Stimulated activated CD4-positive, alpha-beta T cell treated with anti-CD3 and anti-CD28 coated beads, TNF-alpha, amount 100 ng/mL, for 24 hours (primary cell): ENCODE results near the gene SAMD14.
"Not testable (repeated sequence)": the region's sequence is repeated elsewhere in the genome, so short reads cannot be mapped to it uniquely, and the experiment has no call there.

Experiments
- DNase-seq, 3 experiments: peaks; one replicate each; pipeline ENCODE4 v3.0.0-alpha.2; 2020; ENCODE audit warnings: low read depth in 3 of 3

Gene SAMD14

DNA sequence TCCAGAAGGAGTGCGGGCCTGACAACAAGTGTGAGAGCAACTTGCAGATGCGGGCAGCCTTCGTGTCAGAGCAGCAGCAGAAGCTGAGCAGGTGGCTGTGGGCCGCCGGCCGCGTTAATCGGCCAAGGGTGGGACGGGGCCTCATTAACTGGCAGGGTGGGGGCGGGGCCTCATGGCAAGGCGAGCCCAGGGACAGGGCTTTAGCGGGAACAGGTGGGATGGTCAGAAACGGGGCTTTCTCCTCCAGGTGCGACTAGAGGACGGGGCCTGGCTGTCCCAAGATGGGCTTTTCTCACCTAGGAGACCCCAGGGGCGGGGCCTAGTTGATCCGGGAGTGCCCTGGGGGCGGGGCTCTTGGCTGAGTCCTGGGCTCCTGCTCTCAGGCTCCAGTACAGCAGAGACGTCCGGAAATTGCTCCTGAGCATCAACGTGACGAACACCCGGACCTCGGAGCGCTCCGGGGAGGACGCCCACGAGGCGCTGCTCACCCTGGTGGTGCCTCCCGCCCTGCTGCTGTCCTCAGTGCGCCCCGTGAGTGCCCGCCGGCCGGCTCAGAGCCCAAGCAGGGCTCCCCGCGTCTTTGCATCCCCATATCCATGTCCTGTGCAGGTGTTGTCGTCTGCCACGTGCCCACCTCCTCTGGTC, 53.2 kb downstream of the SAMD14 start:
- DNase-seq, result no peak

DNA sequence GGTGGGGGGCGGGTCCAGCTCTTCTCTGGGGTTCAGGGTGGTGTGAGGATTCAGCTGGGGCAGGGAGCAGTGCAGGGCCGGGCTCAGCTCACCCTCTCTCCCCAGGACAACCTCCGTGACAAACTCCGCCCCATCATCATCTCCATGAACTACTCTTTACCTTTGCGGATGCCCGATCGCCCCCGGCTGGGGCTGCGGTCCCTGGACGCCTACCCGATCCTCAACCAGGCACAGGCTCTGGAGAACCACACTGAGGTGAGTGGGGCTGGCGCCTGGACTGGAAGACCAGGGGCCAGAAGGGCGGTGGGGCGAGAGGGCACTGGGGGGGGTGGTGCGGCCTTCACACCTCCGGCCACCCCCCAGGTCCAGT, 53.8 kb downstream of the SAMD14 start:
- DNase-seq, result no peak

DNA sequence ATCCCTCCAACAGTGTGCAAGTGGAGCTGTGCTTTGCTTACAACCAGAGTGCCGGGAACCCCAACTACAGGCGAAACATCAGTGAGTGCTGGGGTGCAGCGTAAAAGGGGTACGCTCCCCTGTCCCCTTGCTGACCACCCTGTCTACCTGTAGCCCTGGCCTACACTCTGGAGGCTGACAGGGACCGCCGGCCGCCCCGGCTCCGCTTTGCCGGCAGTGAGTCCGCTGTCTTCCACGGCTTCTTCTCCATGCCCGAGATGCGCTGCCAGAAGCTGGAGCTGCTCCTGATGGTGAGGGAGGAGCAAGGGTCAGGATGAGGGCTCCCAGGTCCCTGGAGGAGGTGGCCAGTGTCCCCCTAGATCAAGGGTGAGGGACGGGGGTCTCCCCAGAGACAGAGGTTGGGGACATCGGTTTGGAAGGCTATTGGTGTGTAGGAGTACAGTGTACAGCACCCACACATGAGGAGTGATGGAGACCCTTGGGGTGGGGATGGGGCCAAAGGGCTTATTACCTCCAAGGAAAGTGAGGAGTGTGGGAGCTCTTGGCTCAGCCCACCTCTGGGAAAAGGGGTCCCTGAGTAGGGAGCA, 54.4 kb downstream of the SAMD14 start:
- no peak for DNase-seq

DNA sequence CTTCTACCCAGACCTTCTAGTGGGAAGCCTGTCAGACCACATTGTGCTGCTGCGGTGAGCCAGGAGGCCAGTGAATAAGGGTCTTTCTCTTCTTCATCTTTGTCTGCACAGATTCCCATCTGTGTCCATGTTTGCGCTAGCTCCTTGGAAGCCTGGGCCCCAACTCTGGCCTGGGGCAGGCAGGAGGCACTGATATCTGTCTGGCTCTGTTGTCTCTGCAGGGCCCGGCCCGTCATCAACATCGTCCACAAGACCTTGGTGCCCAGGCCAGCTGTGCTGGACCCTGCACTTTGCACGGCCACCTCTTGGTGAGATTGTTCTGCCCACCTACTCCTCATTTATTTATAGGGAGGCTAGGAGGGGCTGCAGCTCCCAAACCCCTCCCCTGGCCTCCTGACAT, 55.7 kb downstream of the SAMD14 start:
- no peak for DNase-seq

DNA sequence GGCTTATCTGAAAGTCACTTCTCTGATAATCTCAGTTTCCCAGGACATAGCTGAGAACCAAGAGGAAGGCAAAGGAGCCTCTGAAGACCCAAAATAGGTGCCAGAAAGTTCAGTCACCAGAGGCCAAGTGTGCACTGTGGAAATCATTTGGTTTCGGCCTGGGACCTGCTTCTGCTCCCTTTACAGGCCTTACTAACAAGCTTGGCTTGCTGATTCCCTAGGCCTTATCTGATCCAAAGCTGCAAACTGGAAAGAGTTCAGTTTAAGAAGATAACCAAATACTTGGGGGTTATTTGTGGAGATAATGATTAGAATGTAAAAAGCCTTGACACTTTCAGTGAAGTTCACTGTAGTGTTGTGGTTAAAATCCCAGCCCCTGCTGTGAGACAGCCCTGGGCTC, 57.0 kb downstream of the SAMD14 start:
- DNase-seq, result no peak

DNA sequence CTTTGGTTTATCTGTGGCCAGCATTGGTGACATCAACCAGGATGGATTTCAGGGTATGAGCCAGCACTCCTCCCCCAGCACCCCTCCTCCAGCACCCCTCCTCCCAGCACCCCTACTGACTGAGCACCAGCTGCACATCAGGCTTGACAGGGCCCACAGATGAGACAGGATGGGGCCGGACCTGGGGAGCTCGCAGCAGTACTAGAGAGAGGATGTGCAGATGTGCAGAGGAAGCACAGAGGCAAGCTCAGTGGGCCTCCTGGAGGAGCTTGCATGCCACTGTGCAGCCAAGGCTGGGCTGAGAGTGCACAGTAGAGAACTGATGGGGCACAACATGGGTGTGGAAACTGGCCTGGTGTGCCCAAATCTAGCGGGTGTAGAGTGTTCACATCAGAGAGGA, 57.8 kb downstream of the SAMD14 start:
- no peak for DNase-seq

DNA sequence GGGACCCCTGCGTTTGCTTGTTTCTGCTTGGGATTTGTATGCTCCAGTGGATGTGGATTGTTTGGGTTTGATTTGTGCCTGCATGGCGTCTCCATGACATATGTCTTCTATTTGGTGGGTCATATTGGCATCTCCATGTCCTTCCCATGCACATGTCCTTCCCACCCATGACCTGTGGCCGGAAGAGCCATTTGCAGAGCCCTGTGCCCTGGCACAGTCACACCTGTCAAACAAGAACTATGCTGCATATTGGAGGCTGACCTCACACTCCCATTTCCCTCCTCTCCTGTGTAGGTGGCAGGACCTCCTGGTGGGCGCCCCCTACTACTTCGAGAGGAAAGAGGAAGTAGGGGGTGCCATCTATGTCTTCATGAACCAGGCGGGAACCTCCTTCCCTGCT, 58.3 kb downstream of the SAMD14 start:
- DNase-seq, result no peak

DNA sequence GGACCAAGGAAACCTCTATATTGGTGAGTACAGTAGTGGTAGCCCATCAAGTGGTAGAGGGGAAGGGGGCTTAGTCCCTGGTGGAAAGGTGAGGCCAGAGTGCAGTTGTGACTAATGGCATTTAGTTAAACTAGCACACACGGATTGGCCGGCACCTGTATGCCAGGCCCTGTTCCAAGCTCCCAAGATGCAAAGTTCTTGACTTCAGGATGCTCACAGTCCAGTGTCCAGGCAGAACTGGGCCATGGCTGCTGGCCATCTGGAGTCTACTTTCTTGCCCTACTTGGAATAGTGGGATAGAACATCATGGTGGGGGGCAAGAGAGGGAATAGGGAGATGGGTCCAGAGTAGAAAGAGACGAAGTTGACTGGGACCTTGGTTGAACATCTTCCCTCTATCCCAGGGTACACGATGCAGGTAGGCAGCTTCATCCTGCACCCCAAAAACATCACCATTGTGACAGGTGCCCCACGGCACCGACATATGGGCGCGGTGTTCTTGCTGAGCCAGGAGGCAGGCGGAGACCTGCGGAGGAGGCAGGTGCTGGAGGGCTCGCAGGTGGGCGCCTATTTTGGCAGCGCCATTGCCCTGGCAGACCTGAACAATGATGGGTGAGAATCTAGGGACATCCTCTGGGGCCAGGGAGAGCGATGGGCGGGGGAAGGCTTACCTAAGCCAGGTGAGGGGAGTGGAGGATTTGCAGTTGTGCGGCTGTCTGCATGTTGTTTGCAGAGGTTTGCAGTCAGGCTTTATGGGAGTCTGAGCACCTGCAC, 58.9 kb downstream of the SAMD14 start:
- no peak for DNase-seq

DNA sequence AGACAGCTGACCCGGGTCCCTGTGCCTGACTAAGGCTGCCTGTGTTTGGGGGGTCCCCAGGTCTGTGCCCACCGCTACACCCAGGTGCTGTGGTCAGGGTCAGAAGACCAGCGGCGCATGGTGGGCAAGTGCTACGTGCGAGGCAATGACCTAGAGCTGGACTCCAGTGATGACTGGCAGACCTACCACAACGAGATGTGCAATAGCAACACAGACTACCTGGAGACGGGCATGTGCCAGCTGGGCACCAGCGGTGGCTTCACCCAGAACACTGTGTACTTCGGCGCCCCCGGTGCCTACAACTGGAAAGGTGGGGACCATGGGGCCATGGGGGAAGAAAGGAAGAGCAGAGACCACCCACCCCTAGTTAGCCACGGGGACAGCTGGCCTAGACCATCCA, 62.0 kb downstream of the SAMD14 start:
- DNase-seq, result no peak

DNA sequence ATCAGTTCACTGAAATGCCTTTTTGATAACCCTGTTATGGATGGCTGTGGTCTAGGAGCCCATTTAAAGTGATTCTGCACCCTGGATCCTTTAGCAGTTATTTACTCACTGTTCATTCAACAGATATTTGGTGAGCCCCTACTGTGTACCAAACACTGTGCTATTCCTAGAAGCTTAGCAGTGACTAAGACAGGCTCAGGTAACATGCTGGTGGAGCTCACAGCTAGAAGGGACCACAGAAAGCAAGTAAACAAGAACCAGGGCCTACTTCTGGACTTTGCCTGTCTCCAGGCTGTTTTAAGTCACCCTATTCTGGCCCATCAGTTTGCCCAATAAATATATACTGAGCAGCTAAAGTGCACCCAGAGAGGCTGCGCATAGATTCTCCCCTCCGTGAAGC, 63.0 kb downstream of the SAMD14 start:
- DNase-seq, result no peak

DNA sequence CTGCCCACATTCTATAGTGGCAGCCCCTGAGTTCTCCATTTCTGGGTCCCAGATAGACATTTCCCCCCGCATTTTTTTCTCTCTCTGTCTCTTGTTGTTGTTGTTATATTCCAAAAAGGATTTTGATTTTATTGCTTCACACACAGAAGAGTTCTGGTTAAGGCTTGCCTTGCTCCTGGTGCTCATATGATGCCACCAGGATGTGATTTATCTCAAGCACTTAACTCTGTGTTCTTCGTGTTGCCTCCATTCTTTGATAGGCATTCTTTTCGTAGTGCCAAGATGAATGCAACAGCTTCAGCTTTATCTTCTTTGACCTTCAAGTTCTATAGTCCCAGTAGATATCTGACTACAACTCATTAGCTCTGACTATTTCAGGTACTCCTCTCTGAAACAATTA, 64.9 kb downstream of the SAMD14 start:
- no peak for DNase-seq

DNA sequence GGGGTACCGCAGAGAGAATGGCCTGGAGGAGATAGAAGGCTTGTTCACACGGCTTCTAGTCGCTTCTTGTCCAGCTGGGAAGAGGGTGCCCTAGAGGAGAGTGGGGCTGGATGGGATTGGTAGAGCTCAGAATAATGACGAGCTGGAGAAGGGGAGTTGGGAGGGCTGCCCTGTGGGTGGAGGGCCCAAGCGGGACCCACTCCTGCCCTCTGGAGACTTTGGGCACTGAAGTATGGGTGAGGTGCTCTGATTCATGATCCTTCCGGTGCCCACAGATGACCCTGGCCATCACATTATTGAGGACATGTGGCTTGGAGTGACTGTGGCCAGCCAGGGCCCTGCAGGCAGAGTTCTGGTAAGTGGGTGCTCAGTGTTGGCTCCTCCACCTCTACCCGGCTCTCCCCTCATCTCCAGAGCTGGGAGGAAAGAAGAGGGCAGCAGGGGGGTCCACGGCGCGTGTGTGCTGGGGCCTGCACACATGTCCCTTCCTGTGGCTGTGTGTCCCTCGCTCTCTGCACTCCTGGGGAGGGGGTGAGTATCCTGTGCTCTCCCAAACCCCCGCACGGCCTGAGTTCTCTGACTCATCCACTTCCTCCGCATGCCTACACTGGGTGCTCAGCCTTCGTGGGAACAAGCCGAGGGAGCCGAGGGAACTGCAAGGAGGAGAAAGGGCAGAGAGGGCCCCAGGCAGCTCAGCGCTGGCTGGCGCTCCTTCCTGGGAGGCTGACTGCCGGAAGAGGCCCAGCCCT, 65.5 kb downstream of the SAMD14 start:
- DNase-seq, result no peak

DNA sequence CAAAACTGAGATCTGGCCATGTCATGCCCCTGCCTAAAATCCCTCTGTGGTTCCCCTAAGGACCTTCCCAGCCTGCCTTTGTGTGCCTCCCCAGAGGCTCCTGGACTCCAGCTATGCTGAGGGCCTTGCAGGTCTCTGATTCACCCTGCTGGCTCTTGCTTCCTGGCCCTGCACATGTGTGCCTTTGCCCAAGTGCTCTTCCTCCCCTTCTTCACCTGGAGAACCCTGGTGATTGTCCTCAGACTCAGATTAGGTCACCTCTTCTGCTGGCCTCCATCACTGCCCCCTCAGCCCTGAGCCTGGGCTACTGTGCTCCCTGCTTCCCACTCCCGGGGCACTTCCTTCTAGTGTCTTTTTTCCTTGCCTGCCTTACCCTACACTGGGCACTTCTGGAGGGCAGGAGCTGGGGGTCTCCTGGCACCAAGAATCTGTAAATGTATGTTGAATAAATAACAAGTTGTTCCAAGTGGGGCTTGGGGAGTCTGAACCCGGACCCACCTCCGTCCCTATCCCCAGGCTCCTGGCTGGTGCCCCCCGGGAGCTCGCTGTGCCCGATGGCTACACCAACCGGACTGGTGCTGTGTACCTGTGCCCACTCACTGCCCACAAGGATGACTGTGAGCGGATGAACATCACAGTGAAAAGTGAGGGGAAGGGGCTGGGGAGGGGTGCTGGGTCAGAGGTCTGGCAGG, 66.3 kb downstream of the SAMD14 start:
- DNase-seq, result no peak

DNA sequence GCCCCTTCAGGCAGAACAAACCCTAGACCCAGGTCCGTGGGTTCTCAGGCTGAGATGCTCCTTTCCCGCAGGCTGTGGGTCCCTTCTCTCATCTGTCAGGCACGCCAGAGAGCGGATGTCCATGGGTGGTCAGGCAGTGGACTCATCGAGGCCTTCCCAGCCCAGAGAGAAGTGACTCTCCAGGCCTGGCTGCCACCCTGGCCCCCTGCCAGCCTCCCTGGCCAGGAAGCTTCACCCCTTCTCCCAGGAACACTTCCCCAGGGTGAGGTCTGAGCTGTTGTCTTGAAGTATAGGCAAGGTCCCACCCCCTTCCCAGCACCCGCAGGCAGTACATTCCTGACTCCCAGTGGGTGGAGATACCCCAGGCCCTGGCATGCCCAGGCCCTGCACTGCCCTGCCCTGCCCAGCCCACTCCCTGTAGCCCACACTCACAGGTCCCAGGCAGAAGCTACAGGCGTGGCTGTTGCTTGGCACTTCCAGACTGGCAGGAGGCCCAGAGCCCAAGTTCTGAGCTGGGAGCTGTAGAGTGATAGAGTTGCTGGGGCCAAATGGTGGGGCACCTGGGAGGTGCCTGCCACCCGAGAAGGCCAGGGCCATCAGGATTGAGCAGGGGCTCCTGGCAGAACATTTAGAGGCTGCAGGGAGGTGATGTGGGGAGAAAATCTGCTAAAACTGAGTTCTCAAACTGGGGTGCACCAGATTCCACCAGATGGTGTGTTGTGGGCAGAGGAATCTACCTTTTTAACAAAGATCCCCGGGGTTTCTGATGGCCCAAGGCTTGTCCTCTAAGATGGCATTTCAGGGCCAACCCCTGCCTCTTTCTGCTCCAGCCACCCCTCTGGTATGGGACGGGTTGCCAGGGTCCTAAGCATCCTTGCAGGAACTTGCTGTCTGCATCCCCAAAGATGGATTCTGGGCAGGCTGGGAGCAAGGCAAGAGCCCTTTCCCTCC, 67.4 kb downstream of the SAMD14 start:
- DNase-seq, result no peak

DNA sequence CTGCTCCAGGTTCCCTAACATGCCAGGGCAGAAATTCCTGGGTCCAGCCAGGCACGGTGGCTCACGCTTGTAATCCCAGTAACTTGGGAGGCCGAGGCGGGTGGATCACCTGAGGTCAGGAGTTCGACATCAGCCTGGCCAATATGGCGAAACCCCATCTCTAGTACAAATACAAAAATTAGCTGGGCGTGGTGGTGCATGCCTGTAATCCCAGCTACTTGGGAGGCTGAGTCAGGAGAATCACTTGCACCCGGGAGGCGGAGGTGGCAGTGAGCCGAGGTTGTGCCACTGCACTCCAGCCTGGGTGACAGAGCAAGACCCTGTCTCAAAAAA, 68.3 kb downstream of the SAMD14 start:
- DNase-seq, result not testable (repeated sequence)

DNA sequence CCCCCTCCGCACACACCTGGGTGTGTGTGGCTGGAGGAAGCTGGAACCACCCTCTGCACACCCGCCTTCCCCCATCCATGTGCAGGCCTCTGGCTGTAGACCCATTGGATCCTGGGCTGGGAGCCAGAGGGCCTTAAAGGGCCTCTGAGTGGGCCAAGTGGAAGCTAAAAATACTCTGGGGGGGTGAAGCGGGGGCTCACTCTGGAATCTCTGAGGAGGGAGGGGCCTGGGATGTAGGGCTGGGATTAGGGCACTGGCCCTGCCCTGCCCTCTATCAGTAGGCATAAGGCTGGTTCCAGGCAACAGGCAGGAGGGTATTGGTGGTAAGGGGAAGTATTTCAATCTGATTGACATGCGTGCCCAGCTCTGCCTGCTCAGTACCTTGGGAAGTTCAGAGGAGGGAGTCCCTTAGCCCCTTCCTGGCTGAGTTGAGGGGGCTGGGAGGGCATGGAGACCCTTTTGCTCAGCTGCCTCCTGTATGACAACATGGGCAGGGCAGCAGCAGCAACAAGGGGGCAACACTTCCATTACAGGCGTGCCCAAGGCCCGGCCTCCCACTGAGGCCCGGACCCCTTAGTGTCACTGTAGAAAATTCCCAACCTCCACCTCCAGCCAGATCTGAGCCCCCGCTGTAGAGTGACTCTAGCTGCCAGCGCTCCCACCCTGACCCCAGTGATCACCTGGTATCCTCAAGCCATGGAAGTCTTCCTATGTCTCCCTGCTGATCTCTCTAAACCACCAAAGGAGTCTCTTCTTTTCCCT, 68.8 kb downstream of the SAMD14 start:
- no peak for DNase-seq
